ENCODE measurements around the gene AAMP. TPM values are rescaled to one million over a fixed set of nuclear protein-coding genes. Genes with fewer than 3 reads are reported as not detected.
A peak's percentile ranks its signal among the peaks of the same experiment; 100 is the strongest.
"Not testable (repeated sequence)": the region's sequence is repeated elsewhere in the genome, so short reads cannot be mapped to it uniquely, and the experiment has no call there.

Gene AAMP
- polyA plus RNA-seq, 1 donor: 105 TPM

DNA sequence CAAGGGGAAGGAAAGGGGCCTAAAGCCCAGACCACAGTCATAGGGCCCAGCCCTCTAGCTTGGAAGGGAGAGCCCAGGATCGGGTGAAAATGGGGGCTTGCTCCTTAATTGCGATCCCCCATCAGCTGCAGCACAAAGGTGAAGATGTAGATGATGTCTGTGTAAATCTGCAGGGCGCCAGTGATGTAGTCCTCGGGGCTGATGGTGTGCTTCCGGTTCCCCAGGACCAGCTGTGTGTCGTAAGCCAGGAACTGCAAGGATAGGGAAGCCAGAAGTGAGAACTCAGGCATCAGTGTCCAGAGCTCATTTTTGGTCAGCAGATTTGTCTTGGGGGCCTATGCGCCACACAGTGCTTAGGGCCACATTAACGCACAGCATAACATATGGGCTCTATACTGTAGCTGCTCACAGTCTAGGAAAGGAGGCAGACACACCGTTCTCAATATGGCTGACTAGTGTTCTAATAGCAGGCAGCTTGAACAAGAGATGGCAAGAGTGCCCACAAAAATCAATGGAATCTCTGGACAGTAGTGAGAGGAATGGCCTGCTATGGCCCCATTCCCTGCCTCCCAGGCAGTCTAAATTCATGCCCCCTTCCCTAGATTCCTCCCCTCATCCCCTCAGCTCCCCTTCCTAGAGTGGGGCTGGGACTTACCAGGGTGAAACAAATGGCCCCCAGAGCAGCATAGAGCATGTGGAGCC, 5.6 kb upstream of the AAMP start:
- H3K27me3 ChIP-seq (ENCODE audit: control insufficient read depth, insufficient read depth, low read length): no peaks in the 10 kb centered on the region
- WGBS (ENCODE audit: insufficient coverage, low lambda C conversion rate): no CpG with 5 or more reads among the region's 9 CpGs

DNA sequence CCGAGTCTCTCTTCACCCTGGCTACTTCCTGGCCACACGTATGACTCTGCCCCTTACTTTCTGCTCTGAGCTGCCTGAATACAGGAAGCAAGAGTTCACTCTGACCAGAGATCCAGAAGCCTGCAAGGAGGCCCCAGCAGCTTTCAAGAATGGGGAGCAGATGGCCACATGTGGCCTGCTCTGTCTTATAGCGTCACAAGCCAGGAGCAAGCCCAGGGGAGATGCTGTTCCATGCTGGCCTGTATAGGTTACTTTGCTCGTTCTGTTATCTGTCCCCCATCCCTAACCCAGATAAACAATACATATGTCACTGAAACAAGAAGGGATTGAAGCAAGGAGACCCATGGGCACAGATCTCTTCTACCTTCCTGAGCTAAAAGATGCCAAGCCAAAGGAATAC, 4.6 kb upstream of the AAMP start:
- WGBS (ENCODE audit: insufficient coverage, low lambda C conversion rate): 86% methylated on average over 1 of the region's 4 CpGs
- no peak for DNase-seq
- peaks cover 64% of the 10 kb centered on the region for H3K36me3 ChIP-seq (ENCODE audit: control insufficient read depth, insufficient read depth, low read length)
- peaks cover 19% of the 10 kb centered on the region for H3K4me1 ChIP-seq (ENCODE audit: control insufficient read depth, insufficient read depth, low read length)
- peak overlapping the region; percentile 30 for H3K27ac ChIP-seq (ENCODE audit: low read length)
- H3K9me3 ChIP-seq (ENCODE audit: control insufficient read depth, low read depth, low read length): no peaks in the 10 kb centered on the region
- H3K4me3 ChIP-seq (ENCODE audit: low read length): no peak overlapping the region
- no peaks in the 10 kb centered on the region for H3K27me3 ChIP-seq (ENCODE audit: control insufficient read depth, insufficient read depth, low read length)

More for the DNA sequence above, 5.6 kb upstream of the AAMP start:
- Histone ChIP-seq H3K36me3 (ENCODE audit: control insufficient read depth, insufficient read depth, low read length) (peaks cover 74% of the 10 kb centered on the region), H3K4me1 (ENCODE audit: control insufficient read depth, insufficient read depth, low read length) (peaks cover 19% of the 10 kb centered on the region), H3K27ac (ENCODE audit: low read length) (no peak overlapping the region), H3K4me3 (ENCODE audit: low read length) (no peak overlapping the region), H3K9me3 (ENCODE audit: control insufficient read depth, low read depth, low read length) (no peaks in the 10 kb centered on the region)
- no peak for DNase-seq

- Histone ChIP-seq H3K27ac (ENCODE audit: low read length) (peak overlapping the region; percentile 30), H3K36me3 (ENCODE audit: control insufficient read depth, insufficient read depth, low read length) (peaks cover 57% of the 10 kb centered on the region), H3K27me3 (ENCODE audit: control insufficient read depth, insufficient read depth, low read length) (no peaks in the 10 kb centered on the region), H3K4me3 (ENCODE audit: low read length) (no peak overlapping the region), H3K9me3 (ENCODE audit: control insufficient read depth, low read depth, low read length) (no peaks in the 10 kb centered on the region), H3K4me1 (ENCODE audit: control insufficient read depth, insufficient read depth, low read length) (peaks cover 19% of the 10 kb centered on the region)
- no peak for DNase-seq
- no CpG with 5 or more reads among the region's 2 CpGs for WGBS (ENCODE audit: insufficient coverage, low lambda C conversion rate)
These were observed 3.9 kb upstream of the AAMP start for GRCh38 chr2:218273908-218274249.

- peak overlapping the region; percentile 65 for H3K27ac ChIP-seq (ENCODE audit: low read length)
- H3K4me3 ChIP-seq (ENCODE audit: low read length); DNase-seq; H3K9me3 ChIP-seq (ENCODE audit: control insufficient read depth, low read depth, low read length); H3K27me3 ChIP-seq (ENCODE audit: control insufficient read depth, insufficient read depth, low read length): not testable (repeated sequence)
- WGBS (ENCODE audit: insufficient coverage, low lambda C conversion rate): 33% methylated on average over 1 of the region's 8 CpGs
- peaks cover 19% of the 10 kb centered on the region for H3K4me1 ChIP-seq (ENCODE audit: control insufficient read depth, insufficient read depth, low read length)
- peaks cover 52% of the 10 kb centered on the region for H3K36me3 ChIP-seq (ENCODE audit: control insufficient read depth, insufficient read depth, low read length)
These were observed 3.4 kb upstream of the AAMP start for GRCh38 chr2:218273214-218273907.

DNA sequence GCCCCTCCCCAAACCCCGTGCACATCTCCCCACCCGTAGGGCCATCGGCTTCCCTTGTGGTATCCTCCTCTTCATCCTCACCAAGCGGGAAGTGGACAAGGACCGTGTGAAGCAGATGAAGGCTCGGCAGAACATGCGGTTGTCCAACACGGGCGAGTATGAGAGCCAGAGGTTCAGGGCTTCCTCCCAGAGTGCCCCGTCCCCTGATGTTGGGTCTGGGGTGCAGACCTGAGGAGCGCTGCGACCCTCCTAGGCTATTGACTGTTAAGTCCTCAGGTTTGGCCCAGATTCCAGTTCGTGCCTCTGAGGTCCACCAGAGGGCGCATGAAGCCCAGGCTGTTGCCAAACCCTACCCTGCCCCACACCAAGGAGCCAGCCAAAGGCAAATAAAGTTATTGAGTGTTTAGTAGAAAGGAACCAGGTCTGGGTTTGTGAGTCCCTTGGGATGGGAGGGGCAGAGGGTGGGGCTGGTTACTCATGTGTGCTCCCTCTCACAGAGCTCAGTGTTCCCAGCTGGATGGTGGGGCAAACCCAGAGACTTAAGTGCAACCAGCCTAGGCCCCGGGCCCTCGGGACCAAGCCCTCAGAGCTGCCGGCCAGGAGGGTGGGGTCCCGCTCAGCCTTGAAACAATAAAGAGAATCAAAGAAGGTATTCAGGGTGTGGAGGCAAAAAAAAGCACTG, 2.7 kb upstream of the AAMP start:
- H3K9me3 ChIP-seq (ENCODE audit: control insufficient read depth, low read depth, low read length): no peaks in the 10 kb centered on the region
- peak; percentile 87 to 90 for DNase-seq
- H3K27ac ChIP-seq (ENCODE audit: low read length): peak overlapping the region; percentile 65
- no peaks in the 10 kb centered on the region for H3K27me3 ChIP-seq (ENCODE audit: control insufficient read depth, insufficient read depth, low read length)
- H3K4me1 ChIP-seq (ENCODE audit: control insufficient read depth, insufficient read depth, low read length): peaks cover 19% of the 10 kb centered on the region
- peaks cover 46% of the 10 kb centered on the region for H3K36me3 ChIP-seq (ENCODE audit: control insufficient read depth, insufficient read depth, low read length)
- H3K4me3 ChIP-seq (ENCODE audit: low read length): no peak overlapping the region
- no CpG with 5 or more reads among the region's 18 CpGs for WGBS (ENCODE audit: insufficient coverage, low lambda C conversion rate)

GRCh38 chr2:218271865-218272530, 2.1 kb upstream of the AAMP start:
- WGBS (ENCODE audit: insufficient coverage, low lambda C conversion rate): no CpG with 5 or more reads among the region's 5 CpGs
- Histone ChIP-seq H3K9me3 (ENCODE audit: control insufficient read depth, low read depth, low read length) (no peaks in the 10 kb centered on the region), H3K4me1 (ENCODE audit: control insufficient read depth, insufficient read depth, low read length) (peaks cover 19% of the 10 kb centered on the region), H3K27me3 (ENCODE audit: control insufficient read depth, insufficient read depth, low read length) (no peaks in the 10 kb centered on the region), H3K36me3 (ENCODE audit: control insufficient read depth, insufficient read depth, low read length) (peaks cover 46% of the 10 kb centered on the region), H3K27ac (ENCODE audit: low read length) (peak overlapping the region; percentile 65), H3K4me3 (ENCODE audit: low read length) (peak overlapping the region; percentile 69)
- no peak for DNase-seq

DNA sequence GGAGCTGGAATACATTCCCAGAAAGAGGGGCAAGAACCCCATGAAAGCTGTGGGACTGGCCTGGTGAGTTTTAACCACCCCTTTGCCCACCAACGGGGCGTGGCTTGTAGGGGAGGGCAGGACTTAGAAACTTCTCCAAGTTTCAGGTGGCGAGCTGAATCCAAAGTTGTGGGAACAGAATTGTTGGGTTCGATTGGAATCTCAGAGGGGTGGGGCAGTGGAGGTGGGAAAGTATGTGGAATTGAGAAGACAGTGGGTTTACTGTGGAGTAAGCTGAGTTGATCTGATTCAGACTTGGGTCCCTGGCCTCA, 1.5 kb upstream of the AAMP start:
- Histone ChIP-seq H3K27ac (ENCODE audit: low read length) (peak overlapping the region; percentile 65), H3K27me3 (ENCODE audit: control insufficient read depth, insufficient read depth, low read length) (no peaks in the 10 kb centered on the region), H3K4me1 (ENCODE audit: control insufficient read depth, insufficient read depth, low read length) (peaks cover 19% of the 10 kb centered on the region), H3K4me3 (ENCODE audit: low read length) (peak overlapping the region; percentile 69), H3K36me3 (ENCODE audit: control insufficient read depth, insufficient read depth, low read length) (peaks cover 46% of the 10 kb centered on the region), H3K9me3 (ENCODE audit: control insufficient read depth, low read depth, low read length) (no peaks in the 10 kb centered on the region)
- DNase-seq: peak in 1 of 2 donors; percentile 52
- 0% methylated on average over 1 of the region's 4 CpGs for WGBS (ENCODE audit: insufficient coverage, low lambda C conversion rate)

DNA sequence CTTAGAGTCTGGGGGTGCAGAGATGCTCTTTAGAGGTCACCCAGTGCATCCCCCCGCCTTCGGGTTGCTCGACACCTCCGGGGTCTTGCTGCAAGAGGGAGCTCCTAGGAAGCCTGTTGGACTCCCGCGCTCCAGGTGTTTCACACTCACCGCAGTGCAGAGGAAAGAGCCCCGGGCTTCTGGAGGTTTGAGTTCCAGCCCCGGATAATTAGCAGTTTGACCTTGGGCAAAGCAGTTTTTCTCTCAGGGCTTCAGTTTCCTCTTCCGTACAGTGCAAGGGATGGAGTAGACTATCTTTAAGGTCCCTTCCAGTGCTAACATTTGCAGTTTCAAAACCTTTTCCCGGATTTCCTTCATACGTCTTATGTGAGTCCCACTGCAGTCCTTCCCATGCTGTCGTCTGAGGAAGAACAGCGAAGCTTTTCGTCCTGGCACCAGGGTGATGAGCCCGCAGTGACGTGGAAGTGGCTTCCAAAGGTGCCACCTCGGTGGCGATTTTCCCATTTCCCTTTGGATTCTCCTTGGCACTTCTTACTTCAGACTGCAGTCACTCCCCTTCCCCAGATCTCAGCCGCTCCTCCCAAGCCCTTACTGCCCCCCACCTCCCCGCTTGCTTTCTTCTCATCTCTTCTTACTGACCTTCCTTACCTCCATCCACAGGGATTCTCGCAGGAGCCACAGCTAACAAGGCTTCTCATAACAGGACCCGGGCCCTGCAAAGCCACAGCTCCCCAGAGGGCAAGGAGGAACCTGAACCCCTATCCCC, 967 bp upstream of the AAMP start:
- Histone ChIP-seq H3K36me3 (ENCODE audit: control insufficient read depth, insufficient read depth, low read length) (peaks cover 46% of the 10 kb centered on the region), H3K27me3 (ENCODE audit: control insufficient read depth, insufficient read depth, low read length) (no peaks in the 10 kb centered on the region), H3K4me3 (ENCODE audit: low read length) (peak overlapping the region; percentile 69), H3K27ac (ENCODE audit: low read length) (peak overlapping the region; percentile 65), H3K9me3 (ENCODE audit: control insufficient read depth, low read depth, low read length) (no peaks in the 10 kb centered on the region), H3K4me1 (ENCODE audit: control insufficient read depth, insufficient read depth, low read length) (peaks cover 19% of the 10 kb centered on the region)
- WGBS (ENCODE audit: insufficient coverage, low lambda C conversion rate): 6% methylated on average over 3 of the region's 23 CpGs
- DNase-seq: peak in 1 of 2 donors; percentile 53

DNA sequence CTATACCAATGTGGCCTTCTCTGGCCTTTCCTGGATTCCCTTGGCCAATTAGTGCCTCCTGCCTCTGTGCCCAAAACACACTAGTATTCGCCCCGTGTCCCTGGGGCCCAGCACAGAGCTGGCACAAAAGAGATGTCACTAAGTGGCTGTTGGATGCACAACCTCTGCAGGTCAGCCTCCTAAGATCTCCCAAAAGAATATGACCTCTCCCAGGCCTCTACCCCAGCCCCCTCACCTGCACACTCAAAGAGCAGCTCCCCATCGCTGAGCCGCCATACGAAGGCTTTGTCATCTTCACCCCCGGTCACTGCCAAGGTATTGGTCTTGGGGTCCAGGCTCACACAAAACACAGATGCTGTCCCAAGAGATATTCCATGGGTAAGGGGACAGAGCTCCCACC, 2.7 kb downstream of the AAMP start:
- no peak for DNase-seq
- H3K27me3 ChIP-seq (ENCODE audit: control insufficient read depth, insufficient read depth, low read length): no peaks in the 10 kb centered on the region
- no CpG with 5 or more reads among the region's 6 CpGs for WGBS (ENCODE audit: insufficient coverage, low lambda C conversion rate)
- no peaks in the 10 kb centered on the region for H3K9me3 ChIP-seq (ENCODE audit: control insufficient read depth, low read depth, low read length)
- H3K27ac ChIP-seq (ENCODE audit: low read length): no peak overlapping the region
- peaks cover 55% of the 10 kb centered on the region for H3K36me3 ChIP-seq (ENCODE audit: control insufficient read depth, insufficient read depth, low read length)
- no peak overlapping the region for H3K4me3 ChIP-seq (ENCODE audit: low read length)
- peaks cover 45% of the 10 kb centered on the region for H3K4me1 ChIP-seq (ENCODE audit: control insufficient read depth, insufficient read depth, low read length)
